ENCODE results near the gene IL6ST.

IL6ST gene

GRCh38 chr5:55900068-55900467 is 94.7 kb downstream of the IL6ST start:
- no peak overlapping the region for H3K4me3 ChIP-seq (ENCODE audit: low read depth, low read length)
- no peak for TF ChIP-seq CTCF (IDR thresholded peaks at IDR 0.05; ENCODE audit: low read depth, low read length)

GRCh38 chr5:55899344-55899743 is 95.4 kb downstream of the IL6ST start:
- TF ChIP-seq CTCF (IDR thresholded peaks at IDR 0.05; ENCODE audit: low read depth, low read length): no peak
- H3K4me3 ChIP-seq (ENCODE audit: low read depth, low read length): no peak overlapping the region

GRCh38 chr5:55897905-55898304 is 96.9 kb downstream of the IL6ST start:
- no peak for TF ChIP-seq CTCF (IDR thresholded peaks at IDR 0.05; ENCODE audit: low read depth, low read length)
- no peak overlapping the region for H3K4me3 ChIP-seq (ENCODE audit: low read depth, low read length)

DNA sequence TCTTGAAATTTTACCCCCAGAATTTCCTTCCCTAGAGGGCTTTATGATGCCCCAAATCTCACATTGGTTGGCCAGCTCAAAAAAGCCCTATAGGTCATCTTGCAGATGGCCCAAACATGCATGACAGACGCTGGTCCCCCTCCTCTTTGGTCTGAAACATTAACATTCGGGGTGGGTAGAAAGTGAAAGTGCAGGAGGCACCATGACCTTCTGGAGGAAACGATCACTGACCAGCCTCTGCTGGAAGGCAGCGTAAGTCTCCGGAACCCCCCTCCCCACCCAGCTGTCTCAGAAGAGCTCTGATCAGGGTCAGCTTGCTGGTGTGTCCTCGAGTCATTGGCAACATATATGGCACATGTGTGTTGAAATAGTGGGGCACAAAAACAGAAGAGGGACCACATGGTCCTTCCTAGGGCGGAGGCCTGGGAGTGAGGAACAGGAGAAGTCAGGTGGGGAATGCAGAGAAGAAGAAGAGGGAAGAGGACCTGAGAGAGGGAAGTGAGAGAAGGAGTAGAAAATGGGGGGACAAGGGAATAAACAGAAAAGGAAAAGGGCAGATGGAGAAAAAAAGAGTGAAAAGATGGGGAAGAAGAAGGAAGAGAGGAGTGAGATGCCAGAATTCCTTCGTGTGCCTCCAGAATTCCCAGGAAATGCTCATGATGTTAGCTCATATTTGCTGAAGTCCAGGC is 97.4 kb downstream of the IL6ST start:
- no peak for TF ChIP-seq CTCF (IDR thresholded peaks at IDR 0.05; ENCODE audit: low read depth, low read length)
- H3K4me3 ChIP-seq (ENCODE audit: low read depth, low read length): no peak overlapping the region

GRCh38 chr5:55896663-55897062 is 98.1 kb downstream of the IL6ST start:
- H3K4me3 ChIP-seq (ENCODE audit: low read depth, low read length): no peak overlapping the region
- TF ChIP-seq CTCF (IDR thresholded peaks at IDR 0.05; ENCODE audit: low read depth, low read length): no peak

GRCh38 chr5:55896238-55896637 is 98.5 kb downstream of the IL6ST start:
- no peak for TF ChIP-seq CTCF (IDR thresholded peaks at IDR 0.05; ENCODE audit: low read depth, low read length)
- no peak overlapping the region for H3K4me3 ChIP-seq (ENCODE audit: low read depth, low read length)

DNA sequence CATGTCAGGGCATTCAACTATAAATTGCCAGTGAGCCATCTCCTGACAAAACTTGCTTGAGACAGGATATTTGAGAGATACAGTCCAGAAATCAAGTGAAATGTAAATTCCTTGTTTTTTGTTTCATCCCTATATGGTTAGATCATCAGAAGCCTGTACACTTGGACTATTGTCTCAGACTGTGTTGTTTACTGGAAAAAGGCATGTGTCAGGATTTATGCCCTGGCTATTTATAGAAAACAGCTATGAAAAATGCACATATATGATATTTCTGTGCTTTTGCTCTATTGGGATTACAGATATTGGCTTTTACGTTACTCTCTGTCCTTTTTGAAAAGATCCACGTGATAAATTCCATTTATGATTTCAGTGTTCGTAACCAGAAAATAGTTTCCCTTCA is 99.4 kb downstream of the IL6ST start:
- no peak overlapping the region for H3K4me3 ChIP-seq (ENCODE audit: low read depth, low read length)
- no peak for TF ChIP-seq CTCF (IDR thresholded peaks at IDR 0.05; ENCODE audit: low read depth, low read length)
